Measurements from ENCODE around the gene RCBTB2. TPM values are rescaled to one million over a fixed set of nuclear protein-coding genes. Genes with fewer than 3 reads are reported as not detected.

RCBTB2 gene
- 10.1 and 19.0 TPM in 2 replicates for total RNA-seq

GRCh38 chr13:48532506-48533499 lies at the start of gene RCBTB2:
Gene RCBTB2 (minus strand): TSS chr13:48533080. CDS start chr13:48521939, 11,141 bp downstream.

Other genes with a start within 250 kb of the RCBTB2 start
- gene RB1, start 229.3 kb downstream of the RCBTB2 start, total RNA-seq = 18.7 and 22.5 TPM in 2 replicates
- 16.3 and 21.9 TPM in 2 replicates for gene LPAR6, start 120.0 kb downstream of the RCBTB2 start, total RNA-seq
- not detected in 2 replicates for gene CYSLTR2, start 120.8 kb upstream of the RCBTB2 start, total RNA-seq

Measured in myometrial cell (primary cell).